HG02938 (cell line): ENCODE measurements around the gene KARS1.

Source experiments
- ATAC-seq: cut with Tn5 transposase; IDR thresholded peaks from one replicate; pipeline ENCODE4 v1.9.1; 2021; ENCODE audit warnings: mild to moderate bottlenecking, moderate library complexity; ENCODE audit not compliant: unreplicated experiment

KARS1 gene

DNA sequence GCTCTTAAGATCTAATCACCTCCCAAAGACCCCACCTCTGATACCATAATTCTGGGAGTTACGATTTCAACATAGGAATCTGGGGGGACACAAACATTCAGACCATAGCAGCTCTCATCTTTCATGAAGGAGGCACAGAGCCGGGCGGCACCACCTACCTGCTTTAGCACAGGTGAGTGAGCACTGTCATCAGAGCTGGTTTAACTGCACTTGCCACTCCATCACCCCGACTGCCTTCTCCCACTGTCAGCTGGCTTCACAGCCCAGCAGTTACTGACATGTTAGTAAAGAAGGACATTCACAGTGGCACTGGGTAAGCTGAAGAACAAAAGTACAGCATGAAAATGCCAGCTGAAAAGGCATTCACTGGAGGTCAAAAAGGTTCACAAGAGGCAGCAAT lies 58.7 kb downstream of the KARS1 start:
- ATAC-seq, result no peak

DNA sequence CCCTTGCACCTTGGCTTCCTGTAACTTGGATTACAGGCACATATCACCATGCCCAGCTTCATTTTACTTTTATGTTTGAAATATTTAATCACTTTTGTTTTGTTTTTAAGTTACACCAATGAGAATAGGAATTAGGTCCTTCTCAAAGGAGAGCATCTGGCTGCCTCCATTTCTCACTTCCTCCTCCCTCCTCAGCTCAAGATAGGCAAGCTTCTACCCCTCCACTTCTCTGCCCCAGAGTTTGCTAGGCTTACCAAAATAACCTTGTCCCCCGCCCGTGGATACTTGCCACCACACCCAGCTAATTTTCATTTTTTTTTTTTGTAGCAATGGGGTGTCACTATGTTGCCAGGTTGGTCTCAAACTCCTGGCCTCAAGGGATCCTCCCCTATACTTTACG lies 63.4 kb downstream of the KARS1 start:
- ATAC-seq, result no peak

DNA sequence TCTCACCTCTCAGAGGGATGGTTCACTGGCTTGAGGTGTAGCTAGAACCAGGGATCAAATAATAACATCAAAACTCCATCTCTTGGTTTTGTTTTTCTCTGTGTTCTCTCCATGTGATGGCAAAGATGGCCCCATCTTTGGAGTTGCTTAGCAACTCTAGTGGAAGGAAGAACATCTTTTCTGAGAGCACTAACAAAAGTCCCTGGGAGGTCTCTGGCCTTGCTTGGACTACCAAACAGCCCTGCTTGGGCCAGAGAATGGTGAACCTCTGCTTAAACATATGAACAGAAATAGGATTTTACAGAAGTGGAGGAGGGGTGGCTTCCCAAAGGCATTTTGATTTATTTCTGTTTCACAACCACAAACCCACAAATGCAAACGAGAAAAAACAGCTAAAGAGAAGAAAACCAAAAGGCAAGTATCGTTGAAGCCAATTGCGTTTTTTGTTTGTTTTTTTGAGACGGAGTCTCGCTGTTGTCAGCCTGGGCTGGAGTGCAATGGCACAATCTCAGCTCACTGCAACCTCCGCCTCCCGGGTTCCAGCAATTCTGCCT lies 68.1 kb downstream of the KARS1 start:
- ATAC-seq, result no peak

DNA sequence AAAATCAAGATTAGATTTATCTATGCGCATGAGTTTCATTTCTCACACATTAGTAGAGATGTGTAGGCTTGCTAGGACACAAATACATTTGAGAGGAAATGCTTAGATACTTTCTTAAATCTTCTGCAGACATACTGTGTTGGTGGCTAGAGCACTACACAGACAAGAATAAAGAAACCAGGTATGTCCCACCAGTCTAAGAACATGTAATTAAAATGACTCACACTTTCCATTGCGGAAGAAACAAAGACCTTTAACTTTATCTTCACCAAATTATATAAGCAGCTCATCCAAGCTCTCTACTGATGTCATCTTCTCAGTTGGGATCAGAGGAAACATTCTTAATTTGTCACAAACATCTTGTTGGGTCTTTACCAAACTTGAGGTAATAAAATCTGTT lies 68.7 kb downstream of the KARS1 start:
- ATAC-seq, result no peak

DNA sequence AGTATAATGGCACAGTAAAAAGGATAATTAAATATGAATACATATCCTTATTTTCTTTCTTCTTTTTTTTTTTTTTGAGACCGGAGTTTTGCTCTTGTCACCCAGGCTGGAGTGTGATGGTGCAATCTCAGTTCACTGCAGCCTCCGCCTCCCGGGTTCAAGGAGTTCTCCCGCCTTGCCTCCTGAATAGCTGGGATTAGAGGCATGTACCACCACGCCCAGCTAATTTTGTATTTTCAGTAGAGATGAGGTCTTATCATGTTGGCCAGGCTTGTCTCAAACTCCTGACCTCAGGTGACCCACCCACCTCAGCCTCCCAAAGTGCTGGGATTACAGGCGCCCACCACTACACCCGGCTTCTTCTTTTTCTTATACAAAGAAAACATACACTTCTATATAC lies 69.3 kb downstream of the KARS1 start:
- ATAC-seq, result no peak
